ENCODE results near the gene CCDC110.

DNA sequence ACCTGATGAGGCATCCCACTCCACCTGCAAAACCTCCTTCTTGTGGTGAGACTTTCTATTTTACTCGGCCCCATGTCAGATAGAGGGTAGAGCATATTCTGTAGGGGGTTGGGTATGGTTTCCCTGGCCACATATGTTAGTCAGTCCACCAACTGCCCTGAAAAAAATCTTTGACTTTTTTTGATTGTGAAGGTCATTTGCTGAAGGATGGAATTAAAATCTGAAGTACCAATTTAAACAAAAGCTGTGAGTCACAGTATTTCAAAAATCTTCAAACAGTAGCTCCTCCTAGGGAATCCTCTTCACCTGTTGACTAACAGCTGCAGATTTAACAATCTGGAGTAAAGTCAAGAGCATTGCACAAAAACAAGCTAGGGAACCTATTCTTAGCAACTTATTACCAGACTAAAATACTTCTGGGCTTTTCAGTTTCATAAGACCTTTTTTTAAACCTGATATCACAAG, 8.0 kb upstream of the CCDC110 start:
- TF ChIP-seq EZH2 (IDR thresholded peaks at IDR 0.05; ENCODE audit: borderline replicate concordance, low read depth, low read length, severe bottlenecking): no peak
- no peak for TF ChIP-seq CTCF (IDR thresholded peaks at IDR 0.05; ENCODE audit: extremely low read depth in 1 of 2, insufficient read depth in 1 of 2, low read depth in 1 of 2, low read length in 2 of 2)
- TF ChIP-seq POLR2A (IDR thresholded peaks at IDR 0.05; ENCODE audit: low read depth, low read length): no peak
- TF ChIP-seq MAX (IDR thresholded peaks at IDR 0.05; ENCODE audit: insufficient read depth, insufficient read length): no peak
- TF ChIP-seq POLR2AphosphoS5 (IDR thresholded peaks at IDR 0.05; ENCODE audit: insufficient read depth, low read depth, low read length): no peak
- TF ChIP-seq JUN (IDR thresholded peaks at IDR 0.05; ENCODE audit: borderline replicate concordance, insufficient read depth, insufficient read length, low read depth): no peak
- TF ChIP-seq GATA2 (IDR thresholded peaks at IDR 0.05; ENCODE audit: insufficient read depth, insufficient read length, low read depth, low read length): no peak
- TF ChIP-seq FOS (IDR thresholded peaks at IDR 0.05; ENCODE audit: borderline replicate concordance, insufficient read depth, low read length): no peak

Data from endothelial cell of umbilical vein (primary cell).